Gastroesophageal sphincter (tissue), 4 donors: ENCODE measurements around the gene LRCH2. TPM values are rescaled to one million over a fixed set of nuclear protein-coding genes. Genes with fewer than 3 reads are reported as not detected.

Experiments used
- ATAC-seq: fragments of 150-250 bp; one replicate; pipeline ENCODE4 v1.9.1; 2016; ENCODE audit warnings: mild to moderate bottlenecking, moderate library complexity
- H3K27ac ChIP-seq, 4 donors: fragments of 200-600 bp; sonication (generic) in 3 of 4; 1 replicate in 3 of 4; 2 replicates in 1 of 4; pipeline ENCODE4 v1.5.1; 2016 to 2019
- H3K27me3 ChIP-seq: fragments of 200-600 bp; sonication (generic); one replicate; pipeline ENCODE4 v1.5.1; 2019
- H3K36me3 ChIP-seq, 2 donors: fragments of 200-600 bp; sonication (generic); one replicate each; pipeline ENCODE4 v1.5.1; 2019; ENCODE audit warnings: control low read depth in 1 of 2
- H3K4me1 ChIP-seq, 3 donors: fragments of 200-600 bp; sonication (generic); 1 replicate in 2 of 3; 2 replicates in 1 of 3; pipeline ENCODE4 v1.5.1; 2016 to 2019; ENCODE audit warnings: control low read depth in 2 of 3
- H3K4me3 ChIP-seq, 2 donors: fragments of 200-600 bp; sonication (generic); one replicate each; pipeline ENCODE4 v1.5.1; 2019; ENCODE audit warnings: mild to moderate bottlenecking in 1 of 2, moderate library complexity in 1 of 2
- H3K9me3 ChIP-seq, 3 donors: fragments of 200-600 bp; sonication (generic); one replicate each; pipeline ENCODE4 v1.5.1; 2017 to 2019; ENCODE audit warnings: control low read depth in 2 of 3
- CTCF ChIP-seq, 4 experiments: fragments of 200-600 bp in 2 of 4; fragments of 450-650 bp in 2 of 4; sonication (generic) in 1 of 4; IDR thresholded peaks; one replicate each; pipeline ENCODE4 v1.5.1; 2017 to 2019; ENCODE audit warnings: antibody characterized with exemption in 4 of 4, mild to moderate bottlenecking in 2 of 4, moderate library complexity in 2 of 4
- EP300 ChIP-seq: sonication (generic); formaldehyde crosslinking; IDR thresholded peaks from one replicate; pipeline ENCODE4 v1.6.1; 2017; ENCODE audit warnings: antibody characterized with exemption, mild to moderate bottlenecking
- POLR2A ChIP-seq, 2 donors: fragments of 450-650 bp; IDR thresholded peaks; one replicate each; pipeline ENCODE4 v1.6.1; 2017; ENCODE audit warnings: antibody characterized with exemption in 2 of 2, mild to moderate bottlenecking in 2 of 2, moderate library complexity in 1 of 2
- POLR2AphosphoS5 ChIP-seq: sonication (generic); formaldehyde crosslinking; IDR thresholded peaks from one replicate; pipeline ENCODE4 v1.6.1; 2017; ENCODE audit warnings: antibody characterized with exemption
- WGBS, 2 donors: methylation state at CpG; one replicate each; pipeline ENCODE4 v1.1.5; 2018; ENCODE audit warnings: low coverage in 1 of 2; 5-methylcytosine and 5-hydroxymethylcytosine counted together
- small RNA-seq, 4 donors: library from RNA; depleted of rRNA; stranded (forward); fragments of <200 nt; gene quantifications; one replicate each; pipeline ENCODE3, GENCODE V24; 2016
- total RNA-seq, 4 donors: library from RNA; depleted of rRNA; stranded (reverse); fragments of >200 nt; gene quantifications; one replicate each; pipeline ENCODE4 v1.1.0, GENCODE V29; 2016

LRCH2 gene
- total RNA-seq, 4 donors from 2014 or later, result 10.8 to 17.1 (median 14.5) TPM

- no peaks in the 10 kb centered on the region for H3K4me1 ChIP-seq
- TF ChIP-seq CTCF (IDR thresholded peaks at IDR 0.05) (no peak), EP300 (no peak), POLR2A (IDR thresholded peaks at IDR 0.05) (no peak), POLR2AphosphoS5 (no peak)
- H3K36me3 ChIP-seq, result no peaks in the 10 kb centered on the region
- H3K27me3 ChIP-seq, result no peaks in the 10 kb centered on the region
- WGBS, 2 donors, result 42 to 100% methylated on average over 1 of the region's 1 CpG
- no peak overlapping the region for H3K27ac ChIP-seq
- H3K9me3 ChIP-seq, result no peaks in the 10 kb centered on the region
- no peak for ATAC-seq
- no peak overlapping the region for H3K4me3 ChIP-seq
These were observed 144.5 kb downstream of the LRCH2 start for GRCh38 chrX:115089419-115089818.

GRCh38 chrX:115068896-115069295 lies 165.0 kb downstream of the LRCH2 start:
- no CpG with 5 or more reads among the region's 27 CpGs for WGBS, 2 donors
- Histone ChIP-seq H3K4me1 (peaks cover 0 to 14% (median 0%) of the 10 kb centered on the region in 3 donors), H3K27ac (peak overlapping the region in 1 of 4 donors; percentile 22), H3K4me3 (no peak overlapping the region), H3K27me3 (no peaks in the 10 kb centered on the region), H3K36me3 (no peaks in the 10 kb centered on the region), H3K9me3 (no peaks in the 10 kb centered on the region)
- no peak for ATAC-seq
- no peak for TF ChIP-seq EP300
- TF ChIP-seq CTCF (IDR thresholded peaks at IDR 0.05), result no peak
- no peak for TF ChIP-seq POLR2AphosphoS5
- TF ChIP-seq POLR2A (IDR thresholded peaks at IDR 0.05), result no peak

GRCh38 chrX:115067812-115068211 lies 166.1 kb downstream of the LRCH2 start:
- Histone ChIP-seq H3K9me3 (no peaks in the 10 kb centered on the region), H3K4me1 (peaks cover 0 to 14% (median 0%) of the 10 kb centered on the region in 3 donors), H3K27ac (peak overlapping the region in 2 of 4 donors; percentile 51 to 57), H3K4me3 (no peak overlapping the region), H3K36me3 (no peaks in the 10 kb centered on the region), H3K27me3 (no peaks in the 10 kb centered on the region)
- WGBS, 2 donors, result 0 to 11% methylated on average over 1 to 2 of the region's 2 CpGs
- no peak for TF ChIP-seq CTCF (IDR thresholded peaks at IDR 0.05)
- TF ChIP-seq POLR2AphosphoS5, result no peak
- TF ChIP-seq EP300, result no peak
- no peak for TF ChIP-seq POLR2A (IDR thresholded peaks at IDR 0.05)
- no peak for ATAC-seq

GRCh38 chrX:115065304-115065703 lies 168.6 kb downstream of the LRCH2 start:
- H3K27me3 ChIP-seq, result no peaks in the 10 kb centered on the region
- no peak for TF ChIP-seq POLR2AphosphoS5
- no peak for TF ChIP-seq EP300
- TF ChIP-seq CTCF (IDR thresholded peaks at IDR 0.05), result no peak
- TF ChIP-seq POLR2A (IDR thresholded peaks at IDR 0.05), result no peak
- peaks cover 0 to 14% (median 0%) of the 10 kb centered on the region in 3 donors for H3K4me1 ChIP-seq
- H3K4me3 ChIP-seq, result no peak overlapping the region
- no peak overlapping the region for H3K27ac ChIP-seq
- H3K9me3 ChIP-seq, result peaks cover 0 to 2% (median 0%) of the 10 kb centered on the region in 3 donors
- no peaks in the 10 kb centered on the region for H3K36me3 ChIP-seq
- ATAC-seq, result no peak

Small RNAs within 50 kb of the gene (small RNA-seq; reads per million reads assigned to genes)
- gene RF00019 (0 reads per million in 4 donors), gene SNORA35B (57.3 to 229 (median 73.1) reads per million in 4 donors)

Other genes starting within 250 kb of the LRCH2 start
- 1 to 10 TPM in 1 of 4 donors, under 1 TPM in 1, not detected in 2; 0.22 to 1.3 TPM for gene IL13RA2, start 216.5 kb downstream of the LRCH2 start, total RNA-seq
- not detected for gene RBMXL3, start 44.7 kb downstream of the LRCH2 start, total RNA-seq
- not detected for gene LUZP4, start 55.6 kb upstream of the LRCH2 start, total RNA-seq